Measurements from ENCODE around the gene CDC42BPB.

Gene CDC42BPB

DNA sequence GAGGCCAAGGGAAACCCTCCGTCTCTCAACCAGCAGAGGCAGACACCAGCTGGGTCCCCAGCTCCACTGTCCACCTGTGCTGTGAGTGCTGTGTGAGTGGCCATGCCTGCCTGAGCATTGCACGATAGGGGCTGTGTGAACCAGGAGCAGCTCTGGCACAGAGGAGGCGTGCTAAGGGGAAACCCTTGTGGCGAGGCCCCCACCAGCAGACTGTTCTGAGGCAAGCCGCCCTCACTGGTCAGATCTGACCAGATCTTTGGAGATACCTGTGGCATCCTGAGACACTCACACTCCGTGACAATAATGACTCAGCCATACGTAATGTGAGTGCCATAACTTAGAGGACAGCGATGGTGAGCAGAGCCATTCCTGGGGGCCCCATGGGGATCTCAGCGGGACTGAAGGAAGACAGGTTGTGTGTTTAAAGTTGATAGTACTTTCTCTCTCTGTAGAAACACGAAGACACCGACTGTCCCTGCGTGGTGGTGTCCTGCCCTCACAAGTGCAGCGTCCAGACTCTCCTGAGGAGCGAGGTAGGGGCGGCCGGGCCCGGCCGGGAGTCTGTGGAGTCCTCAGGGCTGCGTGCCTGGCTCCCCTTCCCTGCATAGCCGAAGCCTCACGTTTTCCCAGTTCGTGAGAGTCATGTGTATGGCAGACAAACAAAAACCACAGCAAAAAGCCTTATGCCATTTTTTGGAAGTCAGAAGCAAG, 171.5 kb downstream of the CDC42BPB start:
- no peak for DNase-seq

GRCh38 chr14:102883554-102883953, 173.8 kb downstream of the CDC42BPB start:
- DNase-seq = no peak

- DNase-seq = no peak
Measured at GRCh38 chr14:102883089-102883541, 174.2 kb downstream of the CDC42BPB start.
